OCI-LY1 (cell line): Measurements from ENCODE around the gene CEP97.
A peak's percentile ranks its signal among the peaks of the same experiment; 100 is the strongest.

ENCODE experiments used
- H2AFZ ChIP-seq: fragments of 200-600 bp; sonication (generic), shearing (Covaris generic); 2 replicates; pipeline ENCODE4 v1.6.0; 2014; ENCODE audit warnings: antibody characterized with exemption, mild to moderate bottlenecking, low read length
- H3F3A ChIP-seq: fragments of 200-600 bp; sonication (generic), shearing (Covaris generic); 2 replicates; pipeline ENCODE4 v1.6.0; 2014; ENCODE audit warnings: mild to moderate bottlenecking, antibody characterized with exemption, low read length, moderate library complexity; ENCODE audit not compliant: insufficient read depth
- H3K27ac ChIP-seq: fragments of 200-600 bp; sonication (generic); 2 replicates; pipeline ENCODE4 v1.5.1; 2014; ENCODE audit warnings: low read length, mixed run types, mild to moderate bottlenecking, low read depth; ENCODE audit not compliant: poor library complexity, severe bottlenecking
- H3K27me3 ChIP-seq: fragments of 200-600 bp; sonication (generic); 2 replicates; pipeline ENCODE4 v1.6.0; 2014; ENCODE audit warnings: antibody characterized with exemption, mild to moderate bottlenecking, low read length, moderate library complexity; ENCODE audit not compliant: insufficient read depth
- H3K36me3 ChIP-seq: fragments of 200-600 bp; sonication (generic); 2 replicates; pipeline ENCODE4 v1.6.1; 2014; ENCODE audit warnings: mild to moderate bottlenecking, antibody characterized with exemption, low read length, moderate library complexity, mixed read lengths; ENCODE audit not compliant: insufficient read depth
- H3K4me1 ChIP-seq: fragments of 200-600 bp; sonication (generic); 2 replicates; pipeline ENCODE4 v1.5.1; 2014; ENCODE audit warnings: mild to moderate bottlenecking, low read length, moderate library complexity; ENCODE audit not compliant: insufficient read depth, severe bottlenecking
- H3K4me2 ChIP-seq: fragments of 200-600 bp; sonication (generic), shearing (Covaris generic); 2 replicates; pipeline ENCODE4 v1.6.1; 2014; ENCODE audit warnings: low read length
- H3K4me3 ChIP-seq: fragments of 200-600 bp; sonication (generic); 2 replicates; pipeline ENCODE4 v1.5.1; 2014; ENCODE audit warnings: low read length, low read depth, mild to moderate bottlenecking, mixed read lengths; ENCODE audit not compliant: poor library complexity, severe bottlenecking
- H3K79me2 ChIP-seq: fragments of 200-600 bp; shearing (Covaris generic); 2 replicates; pipeline ENCODE4 v1.6.1; 2016; ENCODE audit warnings: mixed run types, low read length, mixed read lengths; ENCODE audit not compliant: insufficient read depth
- H3K9ac ChIP-seq: fragments of 200-600 bp; sonication (generic), shearing (Covaris generic); 2 replicates; pipeline ENCODE4 v1.6.1; 2014; ENCODE audit warnings: mild to moderate bottlenecking, low read length, mixed read lengths
- H3K9me2 ChIP-seq: fragments of 200-600 bp; sonication (generic), shearing (Covaris generic); 2 replicates; pipeline ENCODE4 v1.6.1; 2014; ENCODE audit warnings: low read depth, mild to moderate bottlenecking, low read length, mixed read lengths
- H3K9me3 ChIP-seq: fragments of 200-600 bp; shearing (Covaris generic); 2 replicates; pipeline ENCODE4 v1.6.1; 2014; ENCODE audit warnings: low read length, mixed read lengths
- H4K20me1 ChIP-seq: fragments of 200-600 bp; sonication (generic), shearing (Covaris generic); 2 replicates; pipeline ENCODE4 v1.6.0; 2016; ENCODE audit warnings: mild to moderate bottlenecking, low read length; ENCODE audit not compliant: insufficient read depth
- EZH2 ChIP-seq: fragments of 200-600 bp; sonication (generic), shearing (Covaris generic); IDR thresholded peaks from 2 replicates; pipeline ENCODE4 v1.8.0; 2017; ENCODE audit warnings: borderline replicate concordance, mixed run types, mild to moderate bottlenecking, antibody characterized with exemption, low read length, moderate library complexity, mixed read lengths
- TF ChIP-seq, protein P1 (sequence below): fragments of 200-600 bp; sonication (generic), shearing (Covaris generic); IDR thresholded peaks from 2 replicates; pipeline ENCODE4 v1.5.1; 2017; ENCODE audit warnings: mild to moderate bottlenecking, antibody characterized with exemption, low read length, moderate library complexity, mixed read lengths

CEP97 gene

GRCh38 chr3:101803173-101803782 lies 78.9 kb downstream of the CEP97 start:
- no peaks in the 10 kb centered on the region for H3K9me2 ChIP-seq
- TF ChIP-seq EZH2: no peak
- TF ChIP-seq, protein P1, sequence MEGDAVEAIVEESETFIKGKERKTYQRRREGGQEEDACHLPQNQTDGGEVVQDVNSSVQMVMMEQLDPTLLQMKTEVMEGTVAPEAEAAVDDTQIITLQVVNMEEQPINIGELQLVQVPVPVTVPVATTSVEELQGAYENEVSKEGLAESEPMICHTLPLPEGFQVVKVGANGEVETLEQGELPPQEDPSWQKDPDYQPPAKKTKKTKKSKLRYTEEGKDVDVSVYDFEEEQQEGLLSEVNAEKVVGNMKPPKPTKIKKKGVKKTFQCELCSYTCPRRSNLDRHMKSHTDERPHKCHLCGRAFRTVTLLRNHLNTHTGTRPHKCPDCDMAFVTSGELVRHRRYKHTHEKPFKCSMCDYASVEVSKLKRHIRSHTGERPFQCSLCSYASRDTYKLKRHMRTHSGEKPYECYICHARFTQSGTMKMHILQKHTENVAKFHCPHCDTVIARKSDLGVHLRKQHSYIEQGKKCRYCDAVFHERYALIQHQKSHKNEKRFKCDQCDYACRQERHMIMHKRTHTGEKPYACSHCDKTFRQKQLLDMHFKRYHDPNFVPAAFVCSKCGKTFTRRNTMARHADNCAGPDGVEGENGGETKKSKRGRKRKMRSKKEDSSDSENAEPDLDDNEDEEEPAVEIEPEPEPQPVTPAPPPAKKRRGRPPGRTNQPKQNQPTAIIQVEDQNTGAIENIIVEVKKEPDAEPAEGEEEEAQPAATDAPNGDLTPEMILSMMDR: peak; percentile 90
- no peaks in the 10 kb centered on the region for H3K4me1 ChIP-seq
- peaks cover 18% of the 10 kb centered on the region for H3K36me3 ChIP-seq
- no peaks in the 10 kb centered on the region for H4K20me1 ChIP-seq
- H3K9me3 ChIP-seq: no peaks in the 10 kb centered on the region
- no peaks in the 10 kb centered on the region for H3F3A ChIP-seq
- H3K27me3 ChIP-seq: no peaks in the 10 kb centered on the region
- no peak overlapping the region for H2AFZ ChIP-seq
- no peaks in the 10 kb centered on the region for H3K79me2 ChIP-seq
- no peak overlapping the region for H3K9ac ChIP-seq
- no peak overlapping the region for H3K27ac ChIP-seq
- no peak overlapping the region for H3K4me2 ChIP-seq
- H3K4me3 ChIP-seq: no peak overlapping the region

DNA sequence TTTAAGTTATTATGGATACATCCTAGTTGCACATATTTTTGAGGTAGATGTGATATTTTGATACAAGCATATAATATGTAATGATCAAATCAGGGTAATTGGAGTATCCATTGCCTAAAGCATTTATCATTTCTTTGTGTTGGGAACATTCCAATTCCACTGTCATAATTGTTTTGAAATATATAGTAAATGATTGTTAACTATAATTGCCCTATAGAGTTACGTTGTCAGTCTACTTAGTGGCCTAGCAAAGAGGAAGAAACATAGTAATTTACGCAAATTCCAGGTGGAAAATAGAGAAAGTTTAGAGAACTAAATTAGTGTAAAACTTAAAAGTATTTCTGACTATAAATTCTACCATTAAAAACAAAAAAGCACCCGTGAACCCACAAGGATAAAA lies 79.5 kb downstream of the CEP97 start:
- no peak for TF ChIP-seq EZH2
- TF ChIP-seq, protein P1: no peak
- Histone ChIP-seq H3K79me2 (no peaks in the 10 kb centered on the region), H3K4me3 (no peak overlapping the region), H3K27ac (no peak overlapping the region), H3K9ac (no peak overlapping the region), H3K36me3 (peaks cover 18% of the 10 kb centered on the region), H3F3A (no peaks in the 10 kb centered on the region), H4K20me1 (no peaks in the 10 kb centered on the region), H3K4me2 (no peak overlapping the region), H3K4me1 (no peaks in the 10 kb centered on the region), H2AFZ (no peak overlapping the region), H3K9me2 (no peaks in the 10 kb centered on the region), H3K27me3 (no peaks in the 10 kb centered on the region), H3K9me3 (no peaks in the 10 kb centered on the region)

DNA sequence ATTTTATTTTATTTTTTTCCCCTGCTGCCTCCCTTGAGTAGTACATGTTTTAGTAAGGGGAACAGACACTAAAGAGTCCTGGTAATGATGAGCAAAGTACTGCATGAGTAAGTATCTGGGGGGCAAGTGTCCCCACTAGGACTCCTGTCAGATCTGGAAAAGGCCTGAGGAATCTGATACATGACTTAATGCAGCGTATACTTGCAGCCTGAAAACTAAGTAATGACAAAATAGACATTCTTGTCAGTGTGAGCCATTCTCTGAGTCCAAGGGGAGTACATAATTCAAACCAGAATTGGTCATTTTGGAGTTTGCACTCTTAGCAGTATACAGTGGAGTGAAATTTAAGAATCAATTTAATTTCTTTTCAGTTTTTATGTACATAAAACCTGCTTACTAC lies 82.1 kb downstream of the CEP97 start:
- H3K27me3 ChIP-seq: no peaks in the 10 kb centered on the region
- H3K27ac ChIP-seq: no peak overlapping the region
- H2AFZ ChIP-seq: no peak overlapping the region
- no peak overlapping the region for H3K4me2 ChIP-seq
- no peaks in the 10 kb centered on the region for H3K79me2 ChIP-seq
- no peaks in the 10 kb centered on the region for H4K20me1 ChIP-seq
- peaks cover 12% of the 10 kb centered on the region for H3K36me3 ChIP-seq
- H3K9ac ChIP-seq: no peak overlapping the region
- H3K4me1 ChIP-seq: peaks cover 4% of the 10 kb centered on the region
- no peaks in the 10 kb centered on the region for H3K9me2 ChIP-seq
- no peak overlapping the region for H3K4me3 ChIP-seq
- TF ChIP-seq, protein P1: no peak
- TF ChIP-seq EZH2: no peak
- no peaks in the 10 kb centered on the region for H3F3A ChIP-seq
- no peaks in the 10 kb centered on the region for H3K9me3 ChIP-seq
